Activated naive CD8-positive, alpha-beta T cell treated with anti-CD3 and anti-CD28 coated beads, Interleukin-2, amount 10 ng/mL, durations not matched to agents 7 days and 5 days (primary cell): ENCODE results near the gene RNF41. TPM values are rescaled to one million over a fixed set of nuclear protein-coding genes. Genes with fewer than 3 reads are reported as not detected.
A peak's percentile ranks its signal among the peaks of the same experiment; 100 is the strongest.

Source experiments
- ATAC-seq: fragments of 150-1000 bp; cut with Tn5 transposase; one replicate; pipeline ENCODE4 v1.10.0; 2021; ENCODE audit warnings: low read depth, moderate library complexity
- POLR2A ChIA-PET: fragments of 350-600 bp; sonication (Branson Sonifier 250); formaldehyde crosslinking; loops from one replicate; lab custom pipeline; 2021; ENCODE audit warnings: antibody characterized with exemption; lab: Charles Lee
- DNase-seq: peaks from one replicate; pipeline ENCODE4 v3.0.0; 2021
- H3K27ac Mint-ChIP-seq: one replicate; pipeline ENCODE4 v1.8.0; 2022; ENCODE audit warnings: mild to moderate bottlenecking, mixed read lengths
- H3K27me3 Mint-ChIP-seq: one replicate; pipeline ENCODE4 v1.8.0; 2022; ENCODE audit warnings: mild to moderate bottlenecking, moderate library complexity, mixed read lengths
- H3K36me3 Mint-ChIP-seq: one replicate; pipeline ENCODE4 v1.8.0; 2021; ENCODE audit warnings: mild to moderate bottlenecking, mixed read lengths
- H3K4me1 Mint-ChIP-seq: one replicate; pipeline ENCODE4 v1.8.0; 2021; ENCODE audit warnings: mixed read lengths
- H3K4me3 Mint-ChIP-seq: one replicate; pipeline ENCODE4 v1.8.0; 2022; ENCODE audit warnings: mild to moderate bottlenecking, moderate library complexity, mixed read lengths
- H3K9me3 Mint-ChIP-seq: one replicate; pipeline ENCODE4 v1.8.0; 2021; ENCODE audit warnings: mixed read lengths
- total RNA-seq, 2 experiments: library from RNA; stranded (reverse); gene quantifications; one replicate each; pipeline ENCODE4 v1.2.3, GENCODE V29; 2021

RNF41 gene
- total RNA-seq, 2 experiments from 2014 or later: 36.1 to 38.1 TPM

GRCh38 chr12:56236985-56237384, 15.3 kb upstream of the RNF41 start:
- no peak for DNase-seq

GRCh38 chr12:56236091-56236490, 14.4 kb upstream of the RNF41 start:
- no peak for DNase-seq
- Mint-ChIP-seq H3K27ac (no peak overlapping the region), H3K36me3 (no peaks in the 10 kb centered on the region), H3K4me3 (no peak overlapping the region), H3K27me3 (no peaks in the 10 kb centered on the region), H3K4me1 (no peaks in the 10 kb centered on the region), H3K9me3 (no peaks in the 10 kb centered on the region)
- ATAC-seq: no peak
- POLR2A ChIA-PET: interaction anchor here (0.9 kb wide), 1 partner anchor 14 kb away, joined by 4 read pairs; the partner anchor contains the start of gene RNF41

More at GRCh38 chr12:56236985-56237384, 15.3 kb upstream of the RNF41 start:
- POLR2A ChIA-PET: no interaction called here
- Mint-ChIP-seq H3K36me3 (no peaks in the 10 kb centered on the region), H3K27me3 (no peaks in the 10 kb centered on the region), H3K4me3 (no peak overlapping the region), H3K27ac (no peak overlapping the region), H3K9me3 (no peaks in the 10 kb centered on the region), H3K4me1 (no peaks in the 10 kb centered on the region)
- ATAC-seq: no peak

- Mint-ChIP-seq H3K9me3 (no peaks in the 10 kb centered on the region), H3K4me3 (no peak overlapping the region), H3K36me3 (no peaks in the 10 kb centered on the region), H3K27me3 (no peaks in the 10 kb centered on the region), H3K27ac (no peak overlapping the region), H3K4me1 (peaks cover 2% of the 10 kb centered on the region)
- no peak for DNase-seq
- POLR2A ChIA-PET: no interaction called here
- ATAC-seq: no peak
Observed at GRCh38 chr12:56234746-56235436, 13.2 kb upstream of the RNF41 start.

GRCh38 chr12:56231184-56231582, 9.5 kb upstream of the RNF41 start:
- DNase-seq: no peak
- Mint-ChIP-seq H3K4me1 (peaks cover 2% of the 10 kb centered on the region), H3K9me3 (no peaks in the 10 kb centered on the region), H3K4me3 (no peak overlapping the region), H3K27ac (no peak overlapping the region), H3K27me3 (no peaks in the 10 kb centered on the region), H3K36me3 (peaks cover 10% of the 10 kb centered on the region)
- POLR2A ChIA-PET: no interaction called here
- no peak for ATAC-seq

- H3K9me3 Mint-ChIP-seq: no peaks in the 10 kb centered on the region
- H3K4me1 Mint-ChIP-seq: peaks cover 7% of the 10 kb centered on the region
- no peaks in the 10 kb centered on the region for H3K27me3 Mint-ChIP-seq
- POLR2A ChIA-PET: no interaction called here
- H3K4me3 Mint-ChIP-seq: no peak overlapping the region
- H3K27ac Mint-ChIP-seq: no peak overlapping the region
- DNase-seq (no peak), ATAC-seq (no peak)
- H3K36me3 Mint-ChIP-seq: peaks cover 13% of the 10 kb centered on the region
Observed at GRCh38 chr12:56230432-56231183, 8.9 kb upstream of the RNF41 start.

- Mint-ChIP-seq H3K4me3 (no peak within 1 kb of the TSS), H3K27ac (no peak within 1 kb of the TSS), H3K9me3 (no peaks in the 10 kb centered on the region), H3K36me3 (peaks cover 13% of the 10 kb centered on the region), H3K27me3 (no peaks in the 10 kb centered on the region), H3K4me1 (peaks cover 13% of the 10 kb centered on the region)
- POLR2A ChIA-PET: no interaction called here
- ATAC-seq (no peak), DNase-seq (no peak)
Observed at GRCh38 chr12:56229916-56230431, 8.3 kb upstream of the RNF41 start, which contains the start of gene SLC39A5. TSS of gene SLC39A5 (plus strand) at chr12:56230051. CDS start at chr12:56231275, 1,224 bp downstream.

GRCh38 chr12:56229082-56229481, 7.4 kb upstream of the RNF41 start:
- DNase-seq (no peak), ATAC-seq (no peak)
- H3K9me3 Mint-ChIP-seq: no peaks in the 10 kb centered on the region
- H3K27ac Mint-ChIP-seq: no peak overlapping the region
- POLR2A ChIA-PET: no interaction called here
- peaks cover 13% of the 10 kb centered on the region for H3K36me3 Mint-ChIP-seq
- H3K4me3 Mint-ChIP-seq: no peak overlapping the region
- H3K27me3 Mint-ChIP-seq: no peaks in the 10 kb centered on the region
- peaks cover 19% of the 10 kb centered on the region for H3K4me1 Mint-ChIP-seq

- POLR2A ChIA-PET: no interaction called here
Observed at GRCh38 chr12:56224954-56225353, 3.2 kb upstream of the RNF41 start.

GRCh38 chr12:56224102-56224701, 2.5 kb upstream of the RNF41 start, which contains the start of gene NABP2:
TSS of gene NABP2 (plus strand) at chr12:56224342. CDS start at chr12:56224857, 515 bp downstream.
- no peaks in the 10 kb centered on the region for H3K9me3 Mint-ChIP-seq
- H3K4me3 Mint-ChIP-seq: peak within 1 kb of the TSS; percentile 92
- DNase-seq (peak; percentile 94), ATAC-seq (peak; percentile 86)
- peak within 1 kb of the TSS; percentile 71 for H3K27ac Mint-ChIP-seq
- peaks cover 34% of the 10 kb centered on the region for H3K4me1 Mint-ChIP-seq
- POLR2A ChIA-PET: no interaction called here
- no peaks in the 10 kb centered on the region for H3K27me3 Mint-ChIP-seq
- H3K36me3 Mint-ChIP-seq: peaks cover 10% of the 10 kb centered on the region

More at GRCh38 chr12:56224954-56225353, 3.2 kb upstream of the RNF41 start:
- no peak for ATAC-seq
- Mint-ChIP-seq H3K27ac (peak overlapping the region; percentile 71), H3K27me3 (no peaks in the 10 kb centered on the region), H3K9me3 (no peaks in the 10 kb centered on the region), H3K4me1 (peaks cover 34% of the 10 kb centered on the region), H3K36me3 (peaks cover 13% of the 10 kb centered on the region), H3K4me3 (peak overlapping the region; percentile 92)
- DNase-seq: no peak

GRCh38 chr12:56223571-56224101, 1.9 kb upstream of the RNF41 start:
- H3K36me3 Mint-ChIP-seq: peaks cover 7% of the 10 kb centered on the region

GRCh38 chr12:56222531-56222895, 791 bp upstream of the RNF41 start:
- Mint-ChIP-seq H3K27ac (peak overlapping the region; percentile 91), H3K4me3 (peak overlapping the region; percentile 96), H3K36me3 (peaks cover 7% of the 10 kb centered on the region), H3K9me3 (no peaks in the 10 kb centered on the region), H3K4me1 (peaks cover 34% of the 10 kb centered on the region), H3K27me3 (no peaks in the 10 kb centered on the region)
- no peak for ATAC-seq
- POLR2A ChIA-PET: interaction anchor here (0.8 to 4.0 kb wide), 20 partner anchors 17 to 299 kb away, joined by 3 to 39 read pairs (median 4); partner anchors contain the start of genes ANKRD52, CNPY2, COQ10A and ESYT1
- no peak for DNase-seq

More at GRCh38 chr12:56223571-56224101, 1.9 kb upstream of the RNF41 start:
- H3K4me1 Mint-ChIP-seq: peaks cover 34% of the 10 kb centered on the region
- H3K27ac Mint-ChIP-seq: peak overlapping the region; percentile 38
- H3K27me3 Mint-ChIP-seq: no peaks in the 10 kb centered on the region
- no peak for ATAC-seq
- H3K4me3 Mint-ChIP-seq: peak overlapping the region; percentile 92
- DNase-seq: no peak
- H3K9me3 Mint-ChIP-seq: no peaks in the 10 kb centered on the region
- POLR2A ChIA-PET: interaction anchor here (0.7 to 4.0 kb wide), 2 partner anchors 34 to 310 kb away, joined by 4 to 34 read pairs; partner anchors contain the start of gene SMARCC2

- H3K27ac Mint-ChIP-seq: peak overlapping the region; percentile 91
- peaks cover 37% of the 10 kb centered on the region for H3K4me1 Mint-ChIP-seq
- peaks cover 7% of the 10 kb centered on the region for H3K36me3 Mint-ChIP-seq
- H3K4me3 Mint-ChIP-seq: peak overlapping the region; percentile 96
- peak; percentile 15 for ATAC-seq
- no peaks in the 10 kb centered on the region for H3K27me3 Mint-ChIP-seq
- no peaks in the 10 kb centered on the region for H3K9me3 Mint-ChIP-seq
- POLR2A ChIA-PET: interaction anchor here (0.9 to 4.0 kb wide), 18 partner anchors 15 to 301 kb away, joined by 3 to 39 read pairs (median 4); partner anchors contain the start of genes ANKRD52, COQ10A, ESYT1 and IL23A
- no peak for DNase-seq
Observed at GRCh38 chr12:56221232-56221756, 428 bp downstream of the RNF41 start.
